Gastrocnemius medialis (tissue), 4 donors: ENCODE data around the gene IL1F10.

Experiments used
- CTCF ChIP-seq, 5 experiments: fragments of 450-650 bp in 3 of 5; fragments of 200-600 bp in 2 of 5; sonication (generic) in 2 of 5; IDR thresholded peaks in 4 of 5; conservative IDR thresholded peaks in 1 of 5; 1 replicate in 4 of 5; 2 replicates in 1 of 5; pipeline ENCODE4 v1.5.1; 2016 to 2019; ENCODE audit warnings: antibody characterized with exemption in 5 of 5, mild to moderate bottlenecking in 3 of 5, moderate library complexity in 3 of 5
- POLR2A ChIP-seq, 2 donors: fragments of 450-650 bp; IDR thresholded peaks; one replicate each; pipeline ENCODE4 v1.6.1; 2017; ENCODE audit warnings: antibody characterized with exemption in 2 of 2, mild to moderate bottlenecking in 2 of 2, moderate library complexity in 2 of 2

- TF ChIP-seq CTCF (IDR thresholded peaks at IDR 0.05 in 4 of 5, conservative IDR thresholded peaks at IDR 0.05 in 1 of 5) (no peak), POLR2A (IDR thresholded peaks at IDR 0.05) (no peak)
These were observed 35.0 kb upstream of the IL1F10 start for GRCh38 chr2:113032737-113033136.
